SKM-1 (cell line): ENCODE results near the gene GABPA.
A peak's percentile ranks its signal among the peaks of the same experiment; 100 is the strongest.
"Not testable (repeated sequence)": the region's sequence is repeated elsewhere in the genome, so short reads cannot be mapped to it uniquely, and the experiment has no call there.

ENCODE experiments used
- DNase-seq: peaks from one replicate; lab custom pipeline; 2025; ENCODE audit not compliant: unreplicated experiment; lab: John Stamatoyannopoulos, UW

The GABPA gene

GRCh38 chr21:25735646-25736597 lies 1.1 kb downstream of the GABPA start:
- peak; percentile 19 for DNase-seq

DNA sequence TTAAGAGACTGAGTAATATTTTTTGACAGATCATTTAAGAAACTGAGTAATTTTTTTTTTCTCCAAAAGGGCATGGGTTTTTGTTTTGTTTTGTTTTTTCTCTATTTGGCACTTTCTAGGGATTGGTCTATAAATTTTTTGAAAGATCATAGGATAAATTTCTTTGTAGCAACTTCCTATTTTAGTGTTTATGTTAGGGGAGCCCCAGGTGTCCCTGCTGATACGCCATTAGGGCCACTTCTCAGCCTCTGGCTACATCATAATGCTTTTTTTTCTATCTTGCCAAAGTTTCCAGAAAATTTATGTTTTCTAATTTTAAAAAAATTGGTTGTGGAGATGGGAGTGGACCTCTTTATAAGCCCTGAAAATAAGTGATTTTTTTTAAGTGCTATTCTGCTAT lies 2.6 kb downstream of the GABPA start:
- no peak for DNase-seq

DNA sequence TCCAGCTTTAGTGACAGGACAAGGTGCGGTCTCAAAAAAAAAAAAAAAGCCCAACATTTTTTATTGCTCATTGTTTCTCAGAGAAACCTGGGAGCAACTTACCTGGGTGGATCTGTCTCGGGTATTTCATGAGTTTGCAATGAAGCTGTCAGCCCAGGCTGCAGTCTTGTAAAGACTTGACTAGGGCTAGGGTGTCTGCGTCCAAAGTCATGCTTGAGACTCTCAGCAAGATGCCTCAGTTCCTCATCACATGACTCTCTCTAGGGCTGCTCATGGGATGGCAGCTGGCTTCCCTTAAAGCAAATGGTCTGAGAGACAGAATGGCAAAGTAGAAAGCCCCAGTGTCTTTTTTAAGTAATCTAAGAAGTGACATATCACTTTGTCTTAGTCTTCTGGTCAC lies 8.1 kb downstream of the GABPA start:
- DNase-seq: no peak

- DNase-seq: no peak
Measured at GRCh38 chr21:25744854-25745253, 10.1 kb downstream of the GABPA start.

- no peak for DNase-seq
Measured at GRCh38 chr21:25750085-25750484, 15.3 kb downstream of the GABPA start.

DNA sequence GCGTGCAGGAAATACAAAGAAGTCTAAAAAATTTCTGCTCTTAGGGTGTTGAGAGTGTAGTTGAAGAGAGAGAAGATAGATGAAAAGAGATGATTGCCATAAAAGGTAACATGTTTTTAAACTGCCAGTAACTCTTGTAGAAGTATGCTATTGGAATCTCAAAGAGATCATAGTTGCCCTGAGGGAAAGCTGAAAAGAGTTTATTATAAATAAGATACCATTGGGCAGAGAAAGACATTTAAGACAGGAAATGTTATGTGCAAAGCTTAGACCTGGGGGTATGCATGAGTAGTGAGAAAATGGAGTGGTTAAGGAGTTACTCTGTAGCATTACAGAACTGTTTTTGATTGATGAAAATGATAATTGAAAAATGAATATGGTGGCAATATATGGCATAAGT lies 17.6 kb downstream of the GABPA start:
- no peak for DNase-seq

DNA sequence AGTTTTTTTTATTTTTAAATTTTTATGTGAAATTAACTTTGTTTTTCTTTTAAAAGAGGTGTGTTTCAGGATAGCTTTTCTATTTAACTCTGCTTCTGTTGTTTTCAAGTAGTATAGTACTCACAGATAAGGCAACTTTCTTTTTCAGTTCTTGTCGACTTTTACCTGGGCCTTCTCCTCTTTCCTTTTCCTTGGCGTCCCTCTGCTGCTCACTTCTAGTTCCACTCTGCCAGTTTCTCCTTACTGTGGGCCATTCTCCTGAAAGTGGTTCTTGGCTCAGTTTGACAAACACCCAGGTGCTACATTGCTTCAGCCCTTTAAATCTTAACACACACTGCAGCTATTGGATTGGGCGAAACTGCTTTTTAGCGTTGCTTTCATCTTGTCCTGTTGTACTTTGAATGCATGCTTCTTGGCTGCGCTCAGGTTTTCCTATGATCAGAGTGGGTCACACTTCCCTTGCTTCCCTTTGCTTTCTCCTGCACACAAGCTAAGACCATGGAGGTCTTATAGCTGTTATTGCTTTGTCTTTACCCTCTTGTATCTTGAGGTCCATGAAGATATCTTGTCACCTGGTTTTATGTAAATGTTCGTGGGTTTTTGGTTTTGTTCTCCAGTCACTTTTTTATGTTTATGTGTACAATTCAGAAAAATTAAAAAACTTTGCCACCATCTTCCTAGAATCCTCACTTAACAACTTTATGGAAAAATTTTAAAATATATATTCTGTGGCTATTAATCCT lies 21.6 kb downstream of the GABPA start:
- DNase-seq: no peak

DNA sequence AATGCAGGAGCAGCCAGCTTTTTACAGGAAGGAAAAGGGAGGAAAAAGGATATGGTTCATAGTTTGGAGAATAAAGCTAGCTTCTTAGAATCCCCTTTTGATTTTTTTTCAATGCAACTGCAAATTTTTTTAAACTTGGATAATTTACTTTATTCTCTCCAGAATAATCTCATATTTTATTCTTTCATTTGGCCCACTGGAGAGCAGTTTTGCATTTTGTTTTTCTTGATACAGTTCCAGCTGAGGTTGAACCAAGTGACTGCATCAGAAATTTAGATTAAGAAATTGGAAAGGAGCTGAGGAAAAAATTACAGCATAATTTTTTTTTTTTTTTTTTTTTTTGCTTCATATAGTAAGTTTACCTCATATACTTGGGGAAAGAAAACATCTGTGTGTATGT lies 22.8 kb downstream of the GABPA start:
- DNase-seq: no peak

DNA sequence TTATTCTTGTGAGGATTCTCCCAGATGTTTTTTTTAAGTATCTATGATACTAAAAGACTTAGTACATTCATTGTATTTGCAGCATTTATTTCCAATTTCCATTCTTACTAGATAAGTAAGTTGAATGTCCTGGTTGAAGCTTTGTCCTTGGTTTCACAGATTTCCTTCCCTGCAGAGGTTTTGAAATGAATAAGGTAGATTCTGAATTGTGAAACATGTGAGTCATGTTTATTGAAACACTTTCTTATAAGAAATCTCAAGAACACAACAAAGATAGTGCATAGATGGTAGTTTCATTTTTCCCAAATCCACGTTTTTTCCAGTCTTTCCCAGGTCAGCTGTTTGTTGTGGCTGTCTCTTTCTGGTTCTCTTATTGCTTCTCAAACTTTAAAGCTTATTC lies 24.8 kb downstream of the GABPA start:
- DNase-seq: no peak

- DNase-seq: no peak
Measured at GRCh38 chr21:25760061-25760460, 25.3 kb downstream of the GABPA start.

DNA sequence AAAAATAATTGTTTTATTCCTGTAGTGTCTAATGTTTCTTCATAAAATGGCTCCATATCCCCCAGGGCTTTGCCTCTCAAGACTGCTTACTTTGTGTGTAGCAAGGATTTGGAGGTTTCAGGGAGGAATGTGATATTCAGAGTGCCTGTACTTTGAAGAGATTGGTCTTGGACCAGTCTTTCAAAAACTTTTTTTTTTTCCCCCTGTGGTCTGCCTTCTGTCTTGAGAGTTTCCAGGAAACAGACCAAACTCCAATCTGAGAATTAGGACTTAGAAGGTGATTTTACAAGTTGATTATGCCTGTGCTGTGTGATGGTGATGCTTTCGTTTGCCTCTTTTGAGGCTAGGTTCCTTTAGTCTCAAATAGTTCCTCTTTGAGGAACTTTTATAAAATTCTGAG lies 25.9 kb downstream of the GABPA start:
- DNase-seq: no peak

GRCh38 chr21:25764065-25764464 lies 29.3 kb downstream of the GABPA start:
- DNase-seq: no peak

GRCh38 chr21:25767921-25768320 lies 33.1 kb downstream of the GABPA start:
- no peak for DNase-seq

DNA sequence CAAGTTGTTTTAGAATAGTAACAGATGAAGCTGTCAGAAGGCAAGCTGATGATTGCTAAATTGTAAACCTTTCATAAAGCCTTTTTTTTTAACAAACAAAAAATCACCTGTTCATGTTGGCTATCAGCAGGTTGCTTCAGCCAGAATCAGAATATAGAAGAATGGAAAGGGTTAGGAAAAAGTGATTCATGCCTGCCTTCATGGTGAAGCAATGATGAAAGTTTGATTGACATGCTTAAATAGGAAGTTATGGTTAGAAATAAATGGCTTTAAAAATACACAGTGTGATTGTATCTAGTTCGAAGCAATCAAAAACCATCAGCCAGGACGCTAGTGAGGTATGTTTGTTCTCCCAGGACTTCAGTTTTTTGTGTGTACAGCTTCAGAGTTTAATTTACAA lies 37.9 kb downstream of the GABPA start:
- peak; percentile 14 for DNase-seq

DNA sequence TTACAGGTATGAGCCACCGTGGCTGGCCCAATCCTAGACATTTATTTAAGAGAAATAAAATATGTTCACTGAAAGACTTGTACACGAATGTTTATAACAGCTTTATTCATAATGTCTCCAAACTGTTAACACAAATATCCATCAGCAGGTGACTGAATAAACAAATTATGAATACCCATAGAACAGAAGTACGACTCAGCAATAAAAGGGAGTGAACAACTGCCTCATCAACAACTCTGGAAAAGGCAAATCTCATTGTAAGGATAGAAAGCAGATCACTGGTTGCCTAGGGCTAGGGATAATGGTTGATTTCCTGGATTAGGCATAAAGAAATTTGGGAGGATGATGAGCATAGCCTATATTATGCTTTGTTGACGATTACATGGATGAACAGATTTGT lies 41.7 kb downstream of the GABPA start:
- no peak for DNase-seq

DNA sequence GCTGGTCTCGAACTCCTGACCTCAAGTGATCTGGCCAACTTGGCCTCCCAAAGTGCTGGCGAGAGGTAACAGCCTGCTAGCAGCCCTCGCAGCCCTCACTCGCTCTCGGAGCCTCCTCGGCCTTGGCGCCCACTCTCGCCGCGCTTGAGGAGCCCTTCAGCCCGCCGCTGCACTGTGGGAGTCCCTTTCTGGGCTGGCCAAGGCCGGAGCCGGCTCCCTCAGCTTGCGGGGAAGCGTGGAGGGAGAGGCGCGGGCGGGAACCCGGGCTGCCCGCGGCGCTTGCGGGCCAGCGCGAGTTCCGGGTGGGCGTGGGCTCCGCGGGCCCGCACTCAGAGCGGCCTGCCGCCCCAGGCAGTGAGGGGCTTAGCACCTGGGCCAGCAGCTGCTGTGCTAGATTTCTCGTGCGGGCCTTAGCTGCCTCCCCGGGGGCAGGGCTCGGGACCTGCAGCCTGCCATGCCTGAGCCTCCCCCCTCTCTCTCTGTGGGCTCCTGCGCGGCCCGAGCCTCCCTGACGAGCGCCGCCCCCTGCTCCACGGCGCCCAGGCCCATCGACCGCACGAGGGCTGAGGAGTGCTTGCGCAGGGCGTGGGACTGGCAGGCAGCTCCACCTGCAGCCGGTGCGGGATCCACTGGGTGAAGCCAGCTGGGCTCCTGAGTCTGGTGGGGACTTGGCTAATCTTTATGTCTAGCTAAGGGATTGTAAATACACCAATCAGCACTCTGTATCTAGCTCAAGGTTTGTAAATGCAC lies 43.5 kb downstream of the GABPA start:
- not testable (repeated sequence) for DNase-seq

DNA sequence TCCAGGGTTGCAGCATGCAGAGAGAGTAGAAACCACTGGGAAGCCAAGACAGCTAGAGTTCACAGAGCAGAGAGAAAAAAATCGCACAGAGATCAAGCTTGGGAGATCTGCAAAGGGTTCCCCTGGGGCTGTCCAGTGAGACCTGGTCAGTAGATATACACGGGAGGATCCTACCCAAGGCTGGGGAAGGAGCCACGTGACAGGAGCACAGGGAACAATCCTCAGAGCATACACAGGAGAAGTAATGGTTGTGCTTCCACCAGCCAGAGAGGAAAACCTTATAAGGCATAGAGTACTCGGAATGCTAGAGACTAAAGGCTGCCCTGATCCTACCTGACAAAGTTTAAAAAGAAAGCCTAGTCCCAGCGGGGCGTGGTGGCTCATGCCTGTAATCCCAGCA lies 53.9 kb downstream of the GABPA start:
- no peak for DNase-seq

DNA sequence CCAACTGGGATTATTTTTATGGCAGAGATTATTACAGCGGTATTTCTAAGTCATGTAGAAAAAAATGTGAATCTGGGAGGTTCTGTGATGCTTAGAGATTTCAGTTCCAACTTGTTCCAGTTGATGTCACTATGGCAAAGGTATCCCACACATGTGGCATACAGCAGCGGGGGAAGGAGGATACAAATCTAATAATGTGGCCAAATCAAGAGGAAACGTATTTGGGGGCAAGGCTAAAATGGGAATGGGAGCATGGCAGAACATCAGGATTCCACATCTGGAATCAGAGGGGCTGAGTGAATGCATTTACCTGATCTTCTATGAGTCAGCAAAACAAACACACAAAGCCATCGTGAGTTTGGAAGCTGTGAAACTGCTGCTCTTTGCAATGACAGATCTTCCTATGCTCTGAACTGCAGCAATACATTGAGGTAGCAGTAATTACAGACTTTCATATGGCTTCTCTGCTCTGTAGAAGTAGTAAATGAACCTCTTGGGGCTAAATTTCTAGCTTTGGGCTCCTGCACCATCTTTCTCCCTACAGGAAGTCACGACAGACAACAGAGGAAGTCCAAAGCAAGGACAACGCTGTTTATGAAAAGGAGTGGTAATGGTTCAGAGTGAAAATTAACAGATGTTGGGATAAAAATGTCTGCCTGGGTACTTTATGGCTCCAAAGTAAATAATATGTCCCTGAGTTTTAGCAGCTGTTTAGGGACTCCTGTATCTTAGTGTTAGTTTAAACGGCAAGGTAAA lies 55.5 kb downstream of the GABPA start:
- peak; percentile 30 for DNase-seq

DNA sequence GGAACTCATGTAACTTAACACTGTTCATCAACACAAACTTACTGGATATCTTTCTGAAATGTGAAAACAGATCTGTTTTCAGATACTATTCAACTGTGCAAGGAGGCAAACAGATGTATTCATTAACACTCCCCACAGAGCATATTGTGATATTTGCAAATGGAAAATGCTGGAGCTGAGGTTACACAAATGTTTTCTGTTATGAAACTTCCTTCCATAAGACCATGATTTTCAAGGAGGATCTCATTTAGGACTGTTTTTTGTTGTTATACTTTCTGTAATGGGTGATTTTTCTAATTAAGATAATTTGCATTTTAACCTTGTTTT lies 56.1 kb downstream of the GABPA start:
- DNase-seq: no peak

DNA sequence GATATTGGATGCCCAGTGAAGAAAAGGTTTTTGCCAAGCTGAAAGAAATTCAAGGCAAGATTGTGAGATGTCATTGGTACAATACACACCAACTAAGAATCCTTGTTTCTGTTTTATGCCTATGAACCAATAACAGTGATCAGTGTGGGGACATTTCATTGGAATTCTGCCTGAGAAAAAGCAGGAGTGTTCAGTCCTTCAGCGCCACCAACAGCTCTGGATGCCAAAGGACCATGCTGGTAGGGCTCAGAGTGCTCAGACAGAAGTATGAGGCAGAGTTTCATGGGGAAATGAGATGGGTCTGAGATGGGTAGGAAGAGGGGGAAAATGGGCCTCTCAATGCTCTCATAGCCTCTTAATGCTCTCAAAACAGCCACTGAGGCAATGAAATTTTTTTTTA lies 56.5 kb downstream of the GABPA start:
- no peak for DNase-seq
